Testis (tissue), 2 donors: ENCODE data around the gene PSMA6.

Experiments
- POLR2A ChIP-seq: fragments of 450-650 bp; IDR thresholded peaks from one replicate; pipeline ENCODE4 v1.6.1; 2017; ENCODE audit warnings: antibody characterized with exemption, mild to moderate bottlenecking, moderate library complexity
- TF ChIP-seq, protein P1 (sequence below), 3 experiments: fragments of 450-650 bp in 2 of 3; fragments of 200-600 bp in 1 of 3; sonication (generic) in 1 of 3; IDR thresholded peaks; one replicate each; pipeline ENCODE4 v1.5.1; 2016 to 2019; ENCODE audit warnings: antibody characterized with exemption in 3 of 3, mild to moderate bottlenecking in 2 of 3, moderate library complexity in 1 of 3

DNA sequence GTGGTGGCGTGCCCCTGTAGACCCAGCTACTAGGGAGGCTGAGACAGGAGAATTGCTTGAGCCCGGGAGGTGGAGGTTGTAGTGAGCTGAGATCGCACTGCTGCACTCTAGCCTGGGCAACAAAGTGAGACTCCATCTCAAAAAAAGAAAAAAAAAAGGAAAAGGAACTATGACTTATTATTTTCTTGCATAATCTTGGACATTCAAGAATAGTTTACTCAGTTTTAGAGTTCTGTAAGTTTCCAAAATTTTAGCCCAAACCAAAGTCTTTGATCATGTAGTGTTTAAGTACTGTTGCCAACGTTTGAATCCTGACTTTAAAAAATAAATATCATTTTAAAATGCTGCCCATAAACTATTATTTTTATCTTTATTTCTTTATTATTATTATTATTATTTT lies 6.2 kb downstream of the PSMA6 start:
- TF ChIP-seq, protein P1, sequence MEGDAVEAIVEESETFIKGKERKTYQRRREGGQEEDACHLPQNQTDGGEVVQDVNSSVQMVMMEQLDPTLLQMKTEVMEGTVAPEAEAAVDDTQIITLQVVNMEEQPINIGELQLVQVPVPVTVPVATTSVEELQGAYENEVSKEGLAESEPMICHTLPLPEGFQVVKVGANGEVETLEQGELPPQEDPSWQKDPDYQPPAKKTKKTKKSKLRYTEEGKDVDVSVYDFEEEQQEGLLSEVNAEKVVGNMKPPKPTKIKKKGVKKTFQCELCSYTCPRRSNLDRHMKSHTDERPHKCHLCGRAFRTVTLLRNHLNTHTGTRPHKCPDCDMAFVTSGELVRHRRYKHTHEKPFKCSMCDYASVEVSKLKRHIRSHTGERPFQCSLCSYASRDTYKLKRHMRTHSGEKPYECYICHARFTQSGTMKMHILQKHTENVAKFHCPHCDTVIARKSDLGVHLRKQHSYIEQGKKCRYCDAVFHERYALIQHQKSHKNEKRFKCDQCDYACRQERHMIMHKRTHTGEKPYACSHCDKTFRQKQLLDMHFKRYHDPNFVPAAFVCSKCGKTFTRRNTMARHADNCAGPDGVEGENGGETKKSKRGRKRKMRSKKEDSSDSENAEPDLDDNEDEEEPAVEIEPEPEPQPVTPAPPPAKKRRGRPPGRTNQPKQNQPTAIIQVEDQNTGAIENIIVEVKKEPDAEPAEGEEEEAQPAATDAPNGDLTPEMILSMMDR (IDR thresholded peaks at IDR 0.05) = no peak
- TF ChIP-seq POLR2A = no peak
